Measurements from ENCODE around the gene RAB11FIP4.

Gene RAB11FIP4

DNA sequence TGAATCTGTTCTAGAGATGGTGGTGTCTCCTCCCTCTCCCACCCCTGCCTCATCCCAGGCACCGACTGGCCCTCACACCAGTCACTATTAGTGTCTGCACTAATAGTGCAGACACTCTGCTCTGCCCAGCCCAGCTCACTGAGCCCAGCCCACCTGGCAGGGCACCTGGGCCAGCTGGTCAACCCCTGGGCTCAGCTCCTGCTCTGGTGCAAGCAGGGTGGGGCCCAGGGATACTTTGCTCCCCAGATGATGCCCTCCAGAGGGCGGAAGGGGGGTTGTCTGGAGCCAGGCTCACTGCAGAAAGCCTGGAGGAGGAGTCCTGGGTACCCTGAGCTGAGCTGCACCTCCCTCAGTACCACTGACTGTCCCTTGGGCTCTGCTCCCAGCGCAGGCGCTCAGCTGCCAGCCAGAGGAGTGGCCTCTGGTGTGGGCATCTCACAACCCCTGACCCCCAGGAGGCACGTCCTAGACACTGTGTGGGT is 14.5 kb downstream of the RAB11FIP4 start:
- DNase-seq (ENCODE audit: low read depth, low spot score) = no peak

DNA sequence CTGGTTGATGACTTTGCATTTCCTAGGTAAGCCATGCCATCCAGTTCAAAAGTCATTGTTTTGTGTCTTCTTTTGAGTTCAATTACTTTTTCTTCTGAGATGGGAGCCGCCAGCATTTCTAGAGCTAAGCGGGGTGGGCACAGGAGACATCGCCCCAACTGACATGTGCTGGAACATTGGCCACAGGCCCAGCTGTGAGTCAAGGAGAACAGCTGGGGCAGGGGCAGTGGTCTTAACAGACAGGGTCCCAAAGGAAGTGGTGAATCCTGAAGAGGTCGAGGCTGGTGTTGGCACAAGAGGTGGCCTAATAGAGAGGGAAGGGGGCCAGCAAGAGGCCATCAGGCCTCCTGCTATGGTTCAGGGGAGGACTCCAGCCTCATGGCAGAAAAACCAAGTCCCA is 17.1 kb downstream of the RAB11FIP4 start:
- no peak for DNase-seq (ENCODE audit: low read depth, low spot score)

GRCh38 chr17:31411707-31412285 is 20.3 kb downstream of the RAB11FIP4 start:
- no peak for DNase-seq (ENCODE audit: low read depth, low spot score)

- no peak for DNase-seq (ENCODE audit: low read depth, low spot score)
Observed at GRCh38 chr17:31412511-31412910, 21.0 kb downstream of the RAB11FIP4 start.

GRCh38 chr17:31413081-31413799 is 21.8 kb downstream of the RAB11FIP4 start:
- DNase-seq (ENCODE audit: low read depth, low spot score) = no peak

DNA sequence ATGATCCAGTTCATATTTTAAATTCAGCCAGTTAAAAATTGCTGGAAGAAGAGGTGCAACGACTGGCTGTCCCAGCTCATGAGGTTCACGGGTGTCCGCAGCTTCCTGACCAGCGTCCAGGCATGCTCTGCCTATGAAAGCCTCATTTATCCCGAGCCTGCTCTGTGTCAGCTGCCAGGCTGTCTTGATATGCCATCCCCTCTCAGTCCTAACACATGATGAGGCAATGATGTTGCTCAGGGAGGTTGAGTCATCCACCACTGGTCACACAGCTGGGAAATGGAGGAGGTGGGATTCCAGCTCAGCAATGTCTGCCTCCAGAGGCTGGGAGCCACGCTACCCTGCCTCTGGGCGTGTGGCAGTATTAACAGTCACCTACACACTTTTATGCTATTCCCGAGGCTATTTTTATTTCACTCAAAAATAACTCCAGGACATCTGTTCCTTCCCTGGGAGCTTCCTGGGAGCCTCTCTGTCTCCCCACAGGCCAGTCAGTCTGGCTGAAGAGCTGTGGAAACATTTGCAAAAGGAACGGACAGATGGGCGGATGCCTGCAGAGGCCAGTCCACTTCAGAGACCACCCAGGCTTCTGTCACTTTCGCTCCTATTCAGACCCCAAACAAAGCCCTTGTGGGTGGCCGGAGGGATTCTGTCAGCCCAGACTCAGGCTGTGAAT is 22.5 kb downstream of the RAB11FIP4 start:
- no peak for DNase-seq (ENCODE audit: low read depth, low spot score)

GRCh38 chr17:31414550-31414918 is 23.1 kb downstream of the RAB11FIP4 start:
- DNase-seq (ENCODE audit: low read depth, low spot score) = no peak

DNA sequence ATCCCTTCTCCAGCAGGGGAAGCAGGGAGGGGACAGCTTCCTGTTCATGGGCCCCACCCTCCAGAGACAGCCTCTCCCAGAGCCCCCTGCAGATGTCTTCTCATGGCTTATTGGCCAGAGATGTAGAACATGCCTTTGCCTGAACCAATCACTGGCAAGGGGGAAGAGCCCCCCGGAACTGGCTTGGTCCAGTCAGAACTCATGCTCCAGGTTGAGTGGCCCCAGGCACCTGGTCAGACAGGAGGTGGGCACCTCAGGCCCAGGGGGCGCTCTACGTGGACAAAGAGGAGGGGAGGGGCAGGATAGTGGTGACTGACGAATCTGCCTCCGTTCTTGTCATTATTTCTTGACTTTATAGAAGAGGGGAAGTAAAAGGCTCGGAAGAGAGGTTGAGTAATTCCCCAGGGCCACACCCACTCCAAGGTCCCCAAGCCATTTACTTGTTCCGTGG is 23.6 kb downstream of the RAB11FIP4 start:
- no peak for DNase-seq (ENCODE audit: low read depth, low spot score)

GRCh38 chr17:31415640-31416502 is 24.4 kb downstream of the RAB11FIP4 start:
- no peak for DNase-seq (ENCODE audit: low read depth, low spot score)

DNA sequence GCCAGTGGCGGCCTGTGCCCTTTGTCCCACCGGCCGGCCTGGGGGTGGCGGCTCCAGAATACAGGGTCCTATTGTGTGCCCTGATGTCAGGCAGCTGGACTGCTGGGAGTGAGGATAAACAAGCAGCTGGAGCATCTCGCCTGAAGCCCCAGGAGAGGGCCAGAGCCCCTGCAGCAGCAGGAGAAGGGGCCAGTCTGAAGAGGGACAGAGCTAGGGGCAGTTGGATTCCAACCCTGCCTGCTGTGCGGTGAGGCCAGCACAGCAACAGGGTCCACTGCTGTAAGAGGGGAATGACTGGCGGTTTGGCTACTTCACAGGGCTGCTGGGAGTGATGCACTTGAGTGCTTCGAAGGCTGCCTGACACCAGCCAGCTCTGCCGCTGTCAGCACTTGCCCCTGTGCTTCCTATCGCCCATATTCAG is 25.0 kb downstream of the RAB11FIP4 start:
- no peak for DNase-seq (ENCODE audit: low read depth, low spot score)

DNA sequence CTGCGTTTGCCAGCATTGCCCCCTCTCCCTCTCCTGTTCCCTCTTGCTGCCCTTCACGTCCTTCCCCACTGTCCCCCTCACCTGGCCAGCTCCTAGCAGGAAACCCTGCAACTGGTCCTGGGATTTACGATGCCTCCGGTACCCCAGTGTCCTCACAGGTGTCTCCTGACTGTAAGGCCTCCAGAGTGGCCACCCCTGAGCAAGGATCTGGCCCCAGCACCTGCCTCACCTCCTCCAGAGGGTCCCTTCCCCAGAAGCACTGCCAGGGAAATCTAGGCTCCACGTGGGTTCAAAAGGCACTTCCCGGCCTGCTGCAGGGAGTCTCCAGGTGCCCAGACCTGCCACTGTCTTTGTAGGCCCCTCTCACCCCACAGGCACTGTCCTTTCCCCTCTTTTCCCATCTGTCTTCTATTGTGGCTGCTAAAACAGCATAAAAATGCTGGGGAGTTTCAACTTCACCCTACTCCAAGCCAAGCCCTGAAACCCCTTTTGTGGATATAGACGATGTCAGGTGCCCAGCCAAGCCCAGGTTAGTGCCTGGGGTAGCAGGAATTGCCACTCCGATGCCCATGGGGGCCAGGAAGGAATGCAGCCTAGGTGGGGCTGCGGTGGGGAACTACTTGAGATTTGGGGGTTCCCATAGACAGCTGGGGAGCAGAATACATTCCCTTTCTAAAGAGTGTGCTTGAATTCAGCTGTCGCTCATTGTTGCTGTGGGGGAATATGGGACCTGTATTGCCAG is 25.7 kb downstream of the RAB11FIP4 start:
- no peak for DNase-seq (ENCODE audit: low read depth, low spot score)

DNA sequence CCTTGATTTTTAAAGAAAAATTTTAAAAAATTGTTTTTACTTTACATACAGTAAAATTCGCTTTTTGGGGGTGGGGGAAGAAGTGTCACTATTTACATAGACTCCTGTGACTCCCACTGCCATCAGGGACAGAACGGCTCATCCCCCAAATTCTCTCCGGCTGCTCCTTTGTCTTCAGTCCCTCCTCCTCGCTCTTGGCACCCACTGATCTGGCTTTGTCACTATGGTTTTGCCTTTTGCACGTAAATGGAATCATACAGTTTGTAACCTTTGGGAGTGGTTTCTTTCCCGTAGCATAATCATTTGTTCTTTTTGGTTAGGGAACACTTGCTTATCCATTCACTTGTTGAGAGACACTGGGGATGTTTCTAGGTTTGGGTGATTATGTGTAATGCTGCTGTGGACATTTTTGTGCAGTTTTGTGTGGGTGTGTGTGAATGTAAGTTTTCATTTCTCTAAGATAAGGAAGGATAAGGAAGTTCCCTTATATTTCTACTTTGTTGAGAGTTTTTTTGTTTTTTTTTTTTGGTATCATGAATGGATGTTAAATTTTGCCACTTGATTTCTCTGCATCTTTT is 27.4 kb downstream of the RAB11FIP4 start:
- no peak for DNase-seq (ENCODE audit: low read depth, low spot score)

GRCh38 chr17:31422443-31422842 is 31.0 kb downstream of the RAB11FIP4 start:
- DNase-seq (ENCODE audit: low read depth, low spot score) = no peak

- no peak for DNase-seq (ENCODE audit: low read depth, low spot score)
Observed at GRCh38 chr17:31424944-31425281, 33.4 kb downstream of the RAB11FIP4 start.

DNA sequence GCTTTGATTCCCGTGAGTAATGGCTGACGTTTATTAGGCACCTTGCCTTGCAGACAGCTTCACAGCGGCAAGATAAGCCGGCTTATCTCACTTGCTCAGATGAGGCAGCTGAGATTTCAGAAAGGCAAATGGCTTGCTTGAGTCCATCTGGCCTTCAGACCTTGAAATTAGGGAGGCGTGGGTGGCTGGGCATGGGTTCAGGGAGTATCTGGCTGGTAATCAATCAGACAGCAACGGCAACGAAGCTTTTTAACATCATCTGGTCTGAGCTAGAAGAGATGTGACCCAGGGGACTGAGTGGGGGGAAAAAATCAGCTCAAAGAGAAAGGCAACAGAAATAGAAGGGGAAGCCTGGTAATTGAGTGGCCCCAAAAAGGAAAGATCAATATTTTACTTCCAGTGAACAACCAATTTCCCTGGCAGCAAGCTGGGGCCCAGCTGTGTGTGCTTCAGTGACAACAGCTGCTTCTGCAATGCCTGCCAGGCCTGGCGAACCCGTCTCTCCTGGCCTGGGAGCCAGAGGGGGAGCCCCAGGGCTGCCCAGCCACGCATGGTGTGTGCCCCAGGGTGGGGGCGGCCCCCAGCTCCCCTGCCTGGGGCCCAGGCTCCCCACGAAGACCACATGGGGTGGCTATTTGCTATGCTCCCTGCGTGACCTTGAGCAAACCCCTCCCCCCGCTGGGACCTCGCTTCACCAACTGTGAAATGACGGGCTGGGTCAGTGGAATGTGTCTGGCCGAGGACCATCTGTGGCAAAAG is 34.0 kb downstream of the RAB11FIP4 start:
- DNase-seq (ENCODE audit: low read depth, low spot score) = no peak

DNA sequence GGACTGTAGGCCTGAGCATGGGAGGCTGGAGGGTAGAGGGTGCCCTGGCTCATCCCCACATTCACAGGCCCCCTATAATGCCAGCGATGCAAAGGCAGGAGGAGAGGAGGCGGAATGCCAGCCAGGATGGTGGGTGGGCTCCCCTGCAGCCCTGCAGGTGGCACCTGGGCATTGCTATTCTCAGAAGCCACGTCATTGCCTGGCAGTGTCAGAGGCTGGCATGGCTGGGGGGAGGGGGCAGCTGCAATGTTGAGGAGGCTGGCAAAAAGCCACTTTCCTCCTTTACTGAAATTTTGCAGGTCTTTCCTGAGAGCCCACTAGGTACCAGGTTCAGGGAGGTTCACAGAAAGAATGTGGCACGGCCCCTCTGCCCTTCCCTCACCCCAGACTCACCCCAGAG is 36.2 kb downstream of the RAB11FIP4 start:
- DNase-seq (ENCODE audit: low read depth, low spot score) = no peak

DNA sequence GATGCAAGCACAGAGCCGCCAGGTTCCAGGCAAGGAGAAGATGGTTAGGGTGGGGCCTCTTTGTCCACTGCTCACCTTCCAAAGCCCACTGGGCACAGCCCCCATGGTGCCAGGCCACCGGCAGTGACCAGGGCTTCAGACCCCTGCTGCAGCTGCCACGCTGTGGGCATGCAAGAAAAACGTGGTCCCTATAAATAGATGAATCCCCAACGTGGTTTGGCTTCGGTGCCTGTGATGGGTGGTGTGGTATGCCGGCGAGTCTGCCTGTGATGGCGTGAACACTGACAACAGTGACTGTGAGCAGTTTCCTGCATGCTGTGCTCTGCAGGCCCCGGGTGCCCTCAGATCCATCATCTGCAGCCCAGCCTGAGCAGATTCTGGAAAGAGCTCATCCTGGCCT is 36.6 kb downstream of the RAB11FIP4 start:
- DNase-seq (ENCODE audit: low read depth, low spot score) = no peak

GRCh38 chr17:31428512-31428911 is 37.0 kb downstream of the RAB11FIP4 start:
- DNase-seq (ENCODE audit: low read depth, low spot score) = no peak

DNA sequence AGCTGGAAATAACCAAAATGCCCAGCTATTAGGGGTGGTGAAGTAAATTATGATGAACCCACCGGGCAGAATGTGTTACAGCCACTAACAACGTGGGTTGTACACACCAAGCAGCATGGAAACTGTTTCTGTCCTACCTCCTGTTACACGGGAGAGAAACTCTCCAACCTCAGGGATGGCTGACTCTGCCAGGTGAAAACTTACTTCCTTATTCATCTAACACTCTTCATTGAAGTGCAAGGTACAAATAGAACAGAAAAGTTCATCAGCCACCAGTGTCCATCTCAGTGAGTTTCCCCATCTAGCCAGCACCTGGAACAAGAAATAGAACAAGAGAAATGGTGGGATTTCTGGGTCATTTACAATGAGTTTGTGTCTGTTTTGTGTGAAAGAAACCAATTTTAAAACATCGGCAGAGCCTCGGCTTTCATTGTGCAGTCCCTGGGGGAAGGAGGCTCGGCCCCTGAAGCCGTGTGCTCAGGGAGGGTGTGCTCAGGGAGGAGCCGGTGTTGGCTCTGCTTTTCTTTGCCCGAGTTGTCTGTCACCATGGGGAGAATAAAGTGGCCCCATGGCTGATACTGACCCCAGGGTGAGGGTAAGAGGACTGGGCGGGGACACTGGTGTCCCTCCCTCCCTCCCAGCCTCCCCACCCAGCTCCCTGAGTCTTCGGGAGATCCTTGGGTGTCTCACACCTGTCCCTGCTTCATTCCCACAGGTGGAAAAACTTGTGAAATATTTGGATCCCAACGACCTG is 39.8 kb downstream of the RAB11FIP4 start:
- DNase-seq (ENCODE audit: low read depth, low spot score) = no peak
